ENCODE data around the gene DLG2. TPM values are rescaled to one million over a fixed set of nuclear protein-coding genes. Genes with fewer than 3 reads are reported as not detected.

Gene DLG2
- total and polyA plus RNA-seq, 9 of the 15 experiments (the other 6 are each of a cell fraction or from before 2014, with no cell fraction given), result 0.52 to 1.6 (median 0.95) TPM

- CTCF ChIA-PET (ENCODE audit: low intra/inter-chr PET ratio), result no interaction called here
- DNase-seq (ENCODE audit: extremely low read depth in 1 of 4, low spot score in 3 of 4) (no peak), ATAC-seq (no peak), FAIRE-seq (no peak)
- no peak for TF ChIP-seq COPS2 (conservative IDR thresholded peaks at IDR 0.05)
- no peak for TF ChIP-seq KLF16 (IDR thresholded peaks at IDR 0.05)
- TF ChIP-seq NFE2L1 (tag; IDR thresholded peaks at IDR 0.05; ENCODE audit: borderline replicate concordance, low read depth), result no peak
- TF ChIP-seq MYNN (IDR thresholded peaks at IDR 0.05), result no peak
- no peak for TF ChIP-seq MYNN (CRISPR knock-in tag; IDR thresholded peaks at IDR 0.05)
- no peak for TF ChIP-seq HMGN3 (IDR thresholded peaks at IDR 0.05; ENCODE audit: borderline replicate concordance, extremely low read depth, insufficient read length, low read depth, low read length)
- TF ChIP-seq RBM25 (IDR thresholded peaks at IDR 0.05; ENCODE audit: low read depth, low read length, severe bottlenecking), result no peak
- TF ChIP-seq ZNF197 (CRISPR knock-in tag; IDR thresholded peaks at IDR 0.05; ENCODE audit: low read depth), result no peak
- TF ChIP-seq HDAC3 (IDR thresholded peaks at IDR 0.05; ENCODE audit: borderline replicate concordance, partially characterized antibody), result no peak
- no peak for TF ChIP-seq FOS (IDR thresholded peaks at IDR 0.05; ENCODE audit: extremely low read depth, insufficient read length)
- TF ChIP-seq HMGXB4 (CRISPR knock-in tag; IDR thresholded peaks at IDR 0.05), result no peak
- no peak for TF ChIP-seq ZNF224 (CRISPR knock-in tag; IDR thresholded peaks at IDR 0.05)
- no peak for TF ChIP-seq SUPT5H (IDR thresholded peaks at IDR 0.05)
- TF ChIP-seq ZNF311 (CRISPR knock-in tag; IDR thresholded peaks at IDR 0.05), result no peak
- Histone ChIP-seq H3K27ac (ENCODE audit: extremely low read depth, low read depth, low read length) (no peak overlapping the region), H3K27me3 (ENCODE audit: control insufficient read depth in 2 of 2, insufficient read depth in 2 of 2, low read length in 2 of 2) (no peaks in the 10 kb centered on the region), H3K4me2 (ENCODE audit: insufficient read depth, low read length) (no peak overlapping the region), H3K36me3 (ENCODE audit: control insufficient read depth, insufficient read depth, low read length) (no peaks in the 10 kb centered on the region), H4K20me1 (replicated peaks; ENCODE audit: control insufficient read depth, insufficient read depth, low read length) (no peaks in the 10 kb centered on the region), H3K9me3 (replicated peaks; ENCODE audit: control insufficient read depth, insufficient read depth, low read depth, low read length) (no peaks in the 10 kb centered on the region), H2AFZ (ENCODE audit: low read depth, low read length) (no peak overlapping the region), H3K79me2 (ENCODE audit: control insufficient read depth, insufficient read depth, low read length) (no peaks in the 10 kb centered on the region), H3K9ac (ENCODE audit: insufficient read depth in 1 of 2, low read depth in 2 of 2, low read length in 2 of 2) (no peak overlapping the region), H3K4me1 (replicated peaks in 1 of 2; ENCODE audit: control insufficient read depth in 2 of 2, insufficient read depth in 2 of 2, low read length in 2 of 2) (no peaks in the 10 kb centered on the region), H3K9me1 (ENCODE audit: control insufficient read depth, insufficient read depth, low read length) (no peaks in the 10 kb centered on the region), H3K4me3 (no peak overlapping the region)
- POLR2A ChIA-PET, result no interaction called here
- 0% methylated on average over 3 of the region's 3 CpGs for WGBS (ENCODE audit: insufficient coverage, low coverage, missing lambda C conversion rate)
- BruUV-seq (replicated peaks), result no TSS peak
- in situ Hi-C loops (cut with MboI) (no loop called here), intact Hi-C loops (cut with micrococcal nuclease) (no loop called here)
These were observed 1229.0 kb downstream of the DLG2 start for GRCh38 chr11:84398017-84398626.

All from K562 (cell line).